HG02973 (cell line): ENCODE data around the gene CAMTA1.

Source experiments
- ATAC-seq: cut with Tn5 transposase; IDR thresholded peaks from one replicate; pipeline ENCODE4 v1.9.1; 2021; ENCODE audit warnings: moderate library complexity; ENCODE audit not compliant: unreplicated experiment

CAMTA1 gene

DNA sequence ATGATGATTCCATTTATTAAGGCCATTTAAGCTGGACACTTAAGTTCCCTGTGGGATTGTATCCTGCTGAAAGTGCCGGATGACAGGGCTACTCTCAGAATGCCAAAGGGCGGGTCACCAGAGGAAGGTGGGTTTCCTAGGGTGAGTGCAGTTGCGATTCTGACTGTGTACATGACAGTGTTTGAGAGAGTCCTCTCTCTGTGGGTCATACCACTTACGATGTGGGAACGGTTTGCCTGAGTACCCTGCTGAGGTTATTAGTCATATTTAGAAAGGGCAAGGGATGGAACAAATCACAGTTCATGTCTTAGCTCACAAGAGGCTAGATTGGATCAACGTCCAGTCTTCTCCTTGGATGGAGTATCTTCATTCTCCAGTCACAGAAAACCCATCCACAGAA, 461.9 kb downstream of the CAMTA1 start:
- ATAC-seq, result no peak

DNA sequence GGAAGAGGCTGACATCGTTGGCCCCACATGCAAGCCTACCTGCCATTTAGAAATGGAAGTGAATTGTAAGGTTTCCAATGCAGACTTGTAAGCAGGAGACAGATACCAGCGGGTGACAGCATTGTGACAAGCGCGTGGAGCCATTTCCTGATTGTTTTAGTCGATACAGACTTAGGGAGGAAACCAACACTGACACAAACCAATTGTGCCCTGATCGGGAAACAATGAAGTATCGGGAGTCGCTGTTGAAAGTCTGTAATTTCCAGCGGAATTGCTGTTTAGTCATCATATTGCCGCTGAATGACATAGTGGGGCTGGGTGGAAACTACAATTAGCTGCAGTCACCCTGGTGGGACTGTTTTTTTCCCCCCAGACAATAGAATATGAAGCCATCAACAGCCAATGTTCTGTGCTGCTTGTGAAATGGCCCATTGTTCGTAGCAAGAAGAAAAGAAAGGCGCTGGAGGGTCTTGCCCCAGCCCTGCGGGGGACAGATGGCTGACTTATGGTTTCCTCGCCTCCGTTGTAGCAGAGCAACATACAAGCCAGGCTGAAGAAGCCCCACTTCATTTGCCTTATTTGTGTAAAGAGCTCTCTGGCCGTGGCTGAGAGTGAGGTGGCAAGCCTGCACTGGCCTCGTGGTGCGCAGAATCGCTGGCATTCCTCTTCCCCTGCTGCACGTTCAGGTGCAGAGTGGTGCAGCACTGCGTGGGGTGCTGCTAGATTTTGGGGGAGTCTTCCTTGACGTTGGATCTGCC, 462.7 kb downstream of the CAMTA1 start:
- ATAC-seq, result no peak

DNA sequence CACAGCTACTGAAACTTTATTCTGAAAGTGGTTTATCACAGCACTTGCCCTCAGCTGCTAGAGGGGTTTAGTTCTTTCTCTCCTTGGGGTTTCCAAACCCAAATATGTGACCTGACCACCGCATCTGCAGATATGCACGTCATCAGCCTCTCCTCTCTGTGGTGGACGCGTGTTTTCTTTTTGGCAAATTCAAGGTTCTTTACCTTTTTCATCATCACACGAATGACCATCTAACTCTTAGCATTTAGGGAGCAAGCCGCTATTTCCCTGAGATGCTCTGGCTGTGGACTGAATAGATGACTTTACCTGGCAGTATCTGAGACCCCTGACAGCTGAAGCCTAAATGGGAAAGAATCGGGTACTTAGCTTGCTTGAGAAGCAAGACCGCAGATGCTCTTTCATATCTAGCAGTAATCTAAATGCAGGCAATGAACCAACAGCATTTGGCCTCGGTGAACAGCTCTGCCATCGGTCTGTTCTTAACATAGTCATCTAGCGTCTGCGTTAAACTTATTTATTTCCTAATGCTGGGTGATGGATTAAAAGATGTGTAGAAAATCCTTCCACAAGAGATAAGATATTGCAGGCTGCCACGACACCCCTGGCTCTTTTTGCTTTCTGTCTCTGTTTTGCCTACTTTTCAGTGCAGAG, 463.4 kb downstream of the CAMTA1 start:
- ATAC-seq, result no peak

DNA sequence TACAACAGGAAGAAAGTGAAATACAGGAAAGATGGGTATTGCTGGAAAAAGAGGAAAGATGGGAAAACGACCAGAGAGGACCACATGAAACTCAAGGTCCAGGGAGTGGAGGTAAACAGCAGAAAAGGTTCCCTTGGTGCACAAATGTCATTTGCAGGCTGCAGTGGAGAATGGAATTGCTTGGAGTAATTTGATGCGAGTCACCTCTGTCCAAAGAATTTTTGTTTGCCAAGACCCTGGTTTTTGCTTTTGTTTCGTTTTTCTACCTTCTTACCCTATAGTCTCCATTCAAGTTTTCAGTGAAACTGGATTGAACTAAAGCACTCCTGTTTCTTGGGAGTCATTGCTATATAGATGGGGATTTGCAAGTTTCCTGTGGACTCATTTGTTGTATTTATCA, 464.3 kb downstream of the CAMTA1 start:
- no peak for ATAC-seq

DNA sequence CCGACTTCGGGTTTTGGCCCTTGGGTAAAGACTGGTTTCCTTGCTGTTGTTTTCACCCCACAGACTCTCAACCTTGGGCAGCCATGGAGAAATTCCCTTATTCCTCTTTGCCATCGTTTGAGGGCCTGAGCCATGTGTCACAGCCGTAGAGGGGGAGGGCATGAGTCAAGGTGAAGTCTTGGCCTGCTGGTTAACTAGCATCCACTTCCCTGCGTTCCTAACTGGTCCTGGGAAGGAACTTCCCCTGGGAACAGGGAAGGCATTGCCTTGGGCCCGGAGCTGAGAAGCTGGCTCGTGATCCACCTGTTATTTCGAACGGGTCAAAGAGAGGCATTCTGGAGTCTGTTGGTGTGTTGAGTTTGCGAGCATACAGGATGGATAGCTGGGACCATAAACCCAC, 464.9 kb downstream of the CAMTA1 start:
- no peak for ATAC-seq

DNA sequence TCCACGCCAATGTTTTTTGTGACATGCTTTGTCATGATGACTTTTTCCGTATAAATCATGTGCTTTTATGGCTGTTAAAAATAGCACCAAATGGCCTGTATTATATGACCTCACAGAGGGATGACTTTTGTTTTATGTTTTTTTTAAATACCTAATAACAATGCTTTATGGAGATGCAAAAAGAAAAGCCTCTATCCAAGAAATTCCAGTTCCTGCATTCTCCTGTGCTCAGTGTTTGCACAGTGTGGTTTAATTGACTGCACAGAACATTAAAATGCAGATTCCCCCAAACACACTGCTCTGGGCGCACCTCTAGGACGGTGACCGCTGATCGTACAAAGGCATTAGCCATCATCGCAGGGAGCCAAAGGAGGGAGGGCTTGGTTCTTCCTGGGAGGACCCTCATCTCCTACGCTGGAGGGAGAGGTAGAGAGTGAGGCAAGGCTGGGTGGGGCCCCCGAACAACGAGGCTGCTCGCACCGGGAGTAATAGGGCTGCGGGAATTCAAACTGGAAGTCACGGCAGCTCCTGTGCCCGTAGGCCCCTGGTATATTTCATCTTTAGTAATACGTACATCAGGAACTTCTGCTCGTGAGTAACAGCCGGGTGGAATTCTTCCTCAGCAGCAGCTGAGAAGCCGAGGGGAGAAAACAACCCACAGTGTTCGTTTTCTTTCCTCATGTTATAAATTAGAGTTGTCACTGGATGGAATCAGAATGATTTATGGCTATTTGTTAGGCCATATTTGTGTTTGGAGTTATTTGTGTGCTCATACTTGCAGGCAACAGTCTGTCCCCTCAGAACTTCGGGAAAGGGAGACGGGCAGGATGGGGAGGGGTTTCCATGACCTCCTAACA, 465.6 kb downstream of the CAMTA1 start:
- no peak for ATAC-seq

DNA sequence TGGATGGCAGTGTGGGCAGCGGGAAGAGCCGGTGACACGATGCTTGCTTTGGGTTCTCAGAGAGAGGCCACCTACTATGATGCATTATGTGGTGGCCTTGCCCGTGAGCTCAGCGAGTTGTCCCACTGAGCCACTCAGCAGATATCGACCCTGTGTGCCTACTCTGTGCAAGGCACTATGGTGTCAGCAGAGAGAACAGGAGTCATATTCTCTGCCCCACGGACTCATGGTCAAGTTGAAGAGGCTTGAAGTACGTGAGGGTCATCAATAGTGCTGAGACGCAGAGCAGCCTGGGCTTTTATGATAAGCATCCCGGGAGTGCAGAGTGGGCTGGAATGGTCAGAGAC, 466.2 kb downstream of the CAMTA1 start:
- no peak for ATAC-seq

DNA sequence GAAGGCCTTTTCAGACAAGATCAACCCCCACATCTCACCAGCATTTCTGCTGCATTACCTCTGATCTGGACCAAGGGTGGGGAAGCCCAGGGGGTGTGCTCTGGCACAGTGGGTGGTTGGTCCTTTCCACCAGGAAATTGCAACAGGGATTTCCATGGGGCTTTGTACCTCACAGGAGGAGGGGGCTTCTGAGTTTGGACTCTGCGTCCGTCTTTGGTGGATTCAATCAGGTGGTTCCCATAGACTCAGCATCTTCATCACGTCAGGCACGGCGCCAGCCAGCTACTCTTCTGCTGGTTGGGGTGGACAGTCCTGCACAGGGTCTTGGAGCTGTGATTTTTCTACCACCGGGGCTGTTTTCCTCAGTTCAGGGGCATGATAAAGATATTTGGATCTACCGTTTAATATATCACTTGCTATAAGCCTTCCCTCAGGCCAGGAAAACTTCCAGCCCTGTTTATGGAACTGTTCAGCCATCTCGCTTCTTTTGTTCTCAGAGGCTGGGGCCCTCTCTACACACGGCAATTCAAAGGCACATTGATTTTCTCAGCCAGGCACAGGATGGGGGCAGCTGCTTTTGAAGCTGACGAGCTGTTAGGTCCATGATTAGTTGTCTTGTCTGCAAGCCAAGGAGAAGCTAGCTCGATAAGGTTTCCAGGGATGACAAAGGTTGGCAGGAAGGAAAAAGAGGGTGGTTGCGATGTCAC, 467.3 kb downstream of the CAMTA1 start:
- no peak for ATAC-seq

DNA sequence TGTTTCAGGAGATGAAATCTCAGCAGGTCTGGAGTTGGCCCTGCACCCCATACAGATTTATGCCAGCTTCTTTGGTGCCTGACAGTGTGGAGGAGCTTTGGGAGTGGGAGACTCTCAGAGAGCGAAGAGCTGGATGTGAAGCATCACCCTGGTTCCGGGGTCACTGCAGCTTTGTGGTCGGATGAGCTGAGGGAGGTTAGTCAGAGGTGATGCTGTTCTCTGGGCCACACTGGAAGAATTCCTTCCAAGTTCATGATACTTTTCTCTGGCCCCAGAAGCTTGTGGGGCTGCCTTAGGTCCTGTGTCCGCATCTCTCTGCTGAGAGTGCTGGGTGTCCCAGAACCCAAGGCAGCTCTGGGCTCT, 467.8 kb downstream of the CAMTA1 start:
- ATAC-seq, result no peak

DNA sequence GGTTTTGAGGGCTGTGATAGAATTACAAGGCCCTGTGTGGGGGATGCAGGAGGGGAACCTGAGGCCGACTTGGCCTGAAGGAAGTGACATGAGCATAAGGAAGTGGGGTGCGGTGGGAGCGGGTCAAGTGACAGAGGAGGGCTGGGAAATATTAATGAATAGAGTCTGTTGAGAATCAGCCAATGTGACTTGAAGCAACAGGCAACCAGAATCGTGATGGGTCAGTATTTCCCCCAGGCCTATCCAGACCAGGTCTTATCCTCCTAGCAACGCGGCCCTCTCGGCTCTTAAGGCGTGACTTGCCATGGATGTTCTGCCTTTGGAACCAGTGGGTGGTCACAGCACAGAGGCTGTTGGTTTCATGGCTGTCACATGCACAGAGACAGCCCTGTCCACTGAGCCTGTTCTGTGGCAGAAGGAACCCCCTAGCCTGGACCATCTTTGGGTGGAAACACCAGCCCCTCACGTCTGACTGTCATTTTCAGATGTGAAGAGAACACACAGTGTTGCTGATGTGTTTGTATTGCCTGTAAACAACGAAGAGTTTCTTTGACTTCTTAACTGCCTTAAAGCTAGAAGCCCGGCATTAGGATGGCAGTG, 468.8 kb downstream of the CAMTA1 start:
- ATAC-seq, result no peak

DNA sequence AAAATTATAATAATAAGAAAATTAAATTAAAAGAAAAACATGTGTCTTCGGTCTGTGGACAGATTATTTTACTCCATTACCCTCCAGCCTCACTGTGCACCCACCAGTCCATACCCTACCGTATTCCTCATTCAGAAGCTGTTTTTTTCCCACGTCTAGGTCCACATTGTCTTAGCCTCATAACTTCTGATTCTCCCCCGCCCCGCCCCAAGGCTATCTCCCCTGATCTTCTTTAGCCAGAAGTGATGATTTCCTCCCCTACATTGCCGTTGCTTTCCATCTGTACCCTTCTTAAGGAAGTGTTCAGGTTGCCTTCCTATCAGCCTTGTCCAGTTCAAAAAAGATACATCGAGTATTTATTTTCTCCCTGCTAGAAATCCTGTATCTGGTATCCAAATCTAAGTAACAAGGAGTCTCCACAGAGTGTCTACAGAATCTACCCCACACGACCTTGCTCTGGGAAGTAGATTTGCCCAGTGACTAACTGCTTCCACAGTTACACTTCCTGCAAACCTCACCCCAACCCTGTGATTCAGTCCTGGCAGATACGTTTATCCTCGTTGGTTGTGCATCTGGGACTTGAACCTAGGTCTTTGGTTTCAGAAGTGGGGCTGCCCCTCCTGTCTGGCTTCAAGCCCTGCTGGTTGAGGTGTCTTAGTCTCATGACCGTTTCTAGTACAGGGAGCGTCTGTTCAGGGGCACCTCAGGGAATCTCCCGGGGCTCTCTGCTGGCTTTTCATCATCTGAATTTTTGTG, 470.2 kb downstream of the CAMTA1 start:
- ATAC-seq, result no peak

DNA sequence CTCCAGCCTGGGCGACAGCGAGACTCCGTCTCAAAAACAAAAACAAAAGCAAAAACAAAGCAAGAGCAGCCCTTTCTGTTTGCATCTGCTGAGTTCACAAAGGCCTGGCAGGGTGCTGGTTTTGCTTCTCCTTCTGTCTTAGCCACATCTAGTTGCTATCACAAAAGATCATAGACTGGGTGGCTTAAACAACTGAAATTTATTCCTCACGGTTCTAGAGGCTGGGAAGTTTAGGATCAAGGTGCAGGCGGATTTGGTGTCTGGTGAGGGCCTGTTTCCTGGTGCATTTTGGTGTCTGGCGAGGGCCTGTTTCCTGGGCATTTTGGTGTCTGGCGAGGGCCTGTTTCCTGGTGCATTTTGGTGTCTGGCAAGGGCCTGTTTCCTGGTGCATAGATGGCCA, 471.3 kb downstream of the CAMTA1 start:
- ATAC-seq, result no peak

DNA sequence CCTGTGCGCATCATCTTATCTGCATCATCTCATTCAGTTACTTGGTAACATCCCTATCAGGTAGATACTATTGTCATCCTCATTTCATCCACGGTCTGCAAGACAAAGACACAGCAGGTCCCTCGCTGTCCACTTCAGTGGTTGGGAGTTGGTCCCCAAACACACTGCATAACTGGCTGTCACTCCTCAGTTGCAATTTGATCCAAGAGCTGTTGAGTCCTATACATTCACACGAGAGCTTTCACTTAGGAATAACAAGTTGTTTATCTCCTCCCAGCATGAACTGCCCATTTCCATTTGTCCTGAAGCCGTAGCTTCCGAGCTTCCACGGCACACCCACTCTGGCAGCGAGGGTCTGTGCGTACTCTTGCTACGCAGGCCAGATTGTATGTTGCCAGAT, 472.0 kb downstream of the CAMTA1 start:
- no peak for ATAC-seq

DNA sequence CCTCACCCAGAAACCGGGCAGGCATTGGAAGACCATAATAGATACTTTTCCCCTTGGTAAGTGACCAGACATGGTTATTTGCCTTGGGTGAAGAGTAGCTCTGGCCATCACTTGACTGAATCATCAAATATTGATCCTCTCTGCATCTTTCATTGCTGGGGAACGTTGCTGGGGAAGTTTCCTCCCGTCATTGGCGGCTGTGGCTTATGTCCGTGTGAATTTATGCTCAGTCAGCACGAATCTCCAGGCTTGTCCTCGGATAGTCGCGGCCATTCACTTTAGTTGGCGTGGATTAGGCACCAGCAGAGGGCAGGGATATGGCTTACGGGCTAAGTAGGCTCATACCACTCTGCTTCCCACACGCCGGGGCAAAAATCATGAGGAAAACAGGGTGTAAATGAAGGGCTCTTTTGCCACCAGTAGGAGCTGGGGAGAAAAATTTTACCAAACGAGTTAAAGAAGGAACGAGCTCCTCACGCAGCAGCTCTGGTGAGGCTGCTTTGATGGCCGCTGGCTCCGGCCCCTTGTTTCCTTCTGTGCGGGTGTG, 473.4 kb downstream of the CAMTA1 start:
- ATAC-seq, result no peak

DNA sequence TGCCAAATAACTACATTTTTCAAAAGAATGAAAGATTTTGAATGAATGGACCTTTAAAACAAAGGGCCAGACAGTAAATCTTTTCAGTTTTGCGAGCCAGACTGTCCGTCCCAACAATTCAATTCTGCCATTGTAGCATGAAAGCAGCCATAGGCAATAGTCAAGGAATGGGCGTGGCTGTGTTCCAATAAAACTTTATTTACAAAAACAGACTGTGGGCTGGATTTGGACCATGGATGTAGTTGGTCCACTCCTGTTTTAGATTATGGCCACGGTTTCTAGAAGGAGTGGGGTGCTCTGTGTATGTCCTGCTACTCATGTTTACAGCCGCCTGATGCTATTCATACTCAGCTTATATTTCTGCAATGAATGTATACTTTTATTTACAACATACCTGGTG, 474.7 kb downstream of the CAMTA1 start:
- no peak for ATAC-seq

DNA sequence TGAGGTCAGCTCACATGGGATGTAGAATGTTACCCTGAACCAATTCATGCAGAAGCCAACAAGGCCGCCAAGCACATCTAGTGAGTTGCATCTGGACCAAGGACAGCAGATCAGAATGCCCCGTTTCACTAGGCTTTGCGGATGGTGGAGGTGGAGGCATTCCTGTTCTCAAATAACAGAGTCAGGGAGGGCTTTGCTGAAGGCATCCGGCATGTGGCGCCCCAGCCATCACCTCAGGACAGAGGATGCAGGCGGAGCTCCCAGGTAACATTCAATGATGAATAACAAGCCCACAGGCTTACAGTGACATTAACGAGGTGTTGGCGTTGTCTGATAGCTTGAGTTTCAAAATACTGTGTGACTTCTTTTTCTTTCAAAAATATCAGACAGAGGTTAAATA, 476.2 kb downstream of the CAMTA1 start:
- ATAC-seq, result no peak

DNA sequence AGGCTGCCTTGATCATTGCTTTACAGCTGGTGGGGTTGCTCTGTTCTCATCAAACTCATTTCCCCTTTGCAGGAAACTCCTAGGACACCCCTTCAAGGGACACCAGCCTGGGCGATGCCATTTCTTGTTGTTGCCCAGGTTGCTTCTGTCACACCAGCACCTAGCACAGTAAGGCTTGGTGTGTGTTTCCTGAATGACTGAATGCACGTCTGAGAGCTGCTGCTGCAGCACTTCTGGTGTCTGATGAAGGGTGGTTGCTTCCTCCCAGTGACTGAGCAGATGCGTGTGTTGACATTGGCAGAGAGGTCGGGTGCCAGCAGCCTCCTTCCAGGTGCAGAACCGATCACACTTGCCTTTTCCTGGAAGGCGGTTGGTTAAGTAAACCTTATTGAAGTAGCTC, 477.4 kb downstream of the CAMTA1 start:
- ATAC-seq, result no peak

DNA sequence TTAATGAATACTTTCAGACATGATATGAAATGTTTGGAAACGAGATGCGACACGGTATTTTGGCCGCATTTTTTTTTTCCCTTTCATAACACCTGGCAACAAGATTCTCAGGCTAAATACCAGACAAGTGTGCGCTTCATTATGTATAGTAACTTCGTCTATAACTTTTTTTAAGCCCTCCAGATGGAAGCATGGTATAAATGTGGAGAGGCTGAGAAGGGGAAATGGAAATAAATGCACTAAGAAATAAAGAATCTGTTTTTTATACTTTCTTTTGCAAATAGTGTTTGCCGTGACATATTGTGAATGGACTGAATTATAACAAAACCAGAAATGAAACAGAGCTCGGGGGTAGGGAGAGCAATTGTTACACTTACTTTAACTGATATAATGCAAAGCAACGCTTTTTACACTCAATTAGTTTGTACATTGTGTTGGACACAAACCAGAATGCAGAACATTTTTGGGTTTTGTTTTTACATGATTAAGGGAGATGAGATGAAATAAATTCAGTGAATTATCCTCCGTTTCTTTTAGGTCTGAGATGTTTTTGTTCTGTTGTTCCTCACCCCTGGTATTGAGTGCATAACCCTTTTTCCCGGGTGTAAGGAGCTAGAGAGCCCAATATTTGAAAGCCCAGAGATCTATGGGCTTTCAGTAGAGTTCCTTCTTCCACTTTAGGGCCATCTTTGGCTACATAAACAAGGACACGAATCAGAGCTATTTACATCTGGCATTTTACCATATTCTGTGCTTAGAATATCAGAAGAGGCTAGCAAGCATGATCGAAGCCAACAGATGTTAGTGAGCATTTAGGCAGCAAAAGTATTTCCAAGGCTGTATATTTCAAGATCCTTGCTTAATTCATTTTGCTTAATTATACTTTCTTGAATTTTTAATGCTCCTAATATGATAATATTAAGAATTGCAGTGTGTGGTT, 478.0 kb downstream of the CAMTA1 start:
- ATAC-seq, result no peak

DNA sequence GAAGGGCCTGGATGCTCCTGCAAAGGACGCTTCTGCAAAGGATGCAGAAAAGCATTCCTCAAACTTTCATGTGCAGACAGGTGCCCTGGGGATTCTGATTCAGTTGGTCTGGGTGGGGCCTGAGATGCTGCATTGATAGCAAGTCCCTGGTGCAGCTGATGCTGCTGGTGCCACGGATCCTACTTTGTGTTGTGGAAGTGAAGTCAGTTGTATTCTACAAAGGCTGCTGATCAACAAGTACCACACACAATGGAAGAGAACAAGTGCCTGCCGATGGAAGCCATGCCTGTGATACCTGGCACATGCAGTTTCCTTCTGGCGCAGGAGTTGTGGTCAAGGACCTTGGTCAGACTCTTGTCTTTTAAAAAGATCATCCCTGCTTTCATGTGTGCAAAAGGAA, 478.8 kb downstream of the CAMTA1 start:
- no peak for ATAC-seq
